GM10266 (cell line): Measurements from ENCODE around the gene ICAM1.

Source experiments
- DNase-seq: peaks from one replicate; pipeline ENCODE4 v3.0.0; 2012; ENCODE audit errors: extremely low spot score
- CTCF ChIP-seq: IDR thresholded peaks from 2 replicates; pipeline ENCODE4 v1.5.1; 2012; ENCODE audit warnings: mild to moderate bottlenecking, low read depth; ENCODE audit not compliant: control insufficient read depth, insufficient read depth; ENCODE audit errors: missing control alignments

The ICAM1 gene

DNA sequence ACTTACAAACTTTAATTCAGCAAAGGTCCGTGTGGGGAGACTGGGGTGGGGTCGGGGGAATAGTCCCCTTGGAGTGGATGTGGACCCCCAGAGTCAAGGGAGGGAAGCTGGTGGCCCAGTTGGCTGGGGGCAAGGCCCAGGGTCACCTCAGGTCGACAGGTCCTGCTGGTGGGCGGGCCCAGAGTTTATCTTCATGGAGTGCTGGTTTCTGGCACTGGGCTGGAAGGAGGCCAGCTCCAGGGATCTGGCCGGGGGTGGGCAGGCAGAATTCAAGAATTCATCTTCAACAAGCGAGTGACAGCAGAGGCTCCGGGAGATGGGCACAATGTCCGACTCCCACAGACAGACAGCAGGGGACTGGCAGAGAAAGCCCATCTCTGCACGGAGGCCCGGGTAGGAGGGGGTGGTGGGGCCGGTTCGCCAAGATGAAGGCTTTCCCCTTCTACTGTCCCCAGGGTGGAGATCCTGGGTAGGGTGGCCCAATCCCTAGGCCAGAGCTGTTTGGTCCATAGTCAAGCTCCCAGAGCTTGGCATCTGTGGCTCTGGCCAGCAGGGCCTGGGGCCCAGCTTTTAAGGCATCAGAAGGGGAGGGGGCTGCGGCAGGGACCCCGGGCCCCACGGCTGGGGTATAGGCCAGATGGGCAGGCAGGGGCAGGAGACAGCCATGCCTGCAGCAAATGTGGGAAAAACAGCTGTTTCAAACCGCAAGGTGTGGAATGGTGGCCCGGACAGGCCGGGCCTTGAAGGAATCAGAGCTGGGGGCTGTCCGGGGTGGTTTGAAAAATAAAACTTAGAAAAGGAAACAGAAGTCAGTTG lies 45.5 kb downstream of the ICAM1 start:
- no peak for DNase-seq
- TF ChIP-seq CTCF: no peak

- DNase-seq: no peak
- TF ChIP-seq CTCF: no peak
Measured at GRCh38 chr19:10317045-10317856, 46.3 kb downstream of the ICAM1 start.

GRCh38 chr19:10317857-10318462 lies 47.0 kb downstream of the ICAM1 start:
- no peak for DNase-seq
- no peak for TF ChIP-seq CTCF

DNA sequence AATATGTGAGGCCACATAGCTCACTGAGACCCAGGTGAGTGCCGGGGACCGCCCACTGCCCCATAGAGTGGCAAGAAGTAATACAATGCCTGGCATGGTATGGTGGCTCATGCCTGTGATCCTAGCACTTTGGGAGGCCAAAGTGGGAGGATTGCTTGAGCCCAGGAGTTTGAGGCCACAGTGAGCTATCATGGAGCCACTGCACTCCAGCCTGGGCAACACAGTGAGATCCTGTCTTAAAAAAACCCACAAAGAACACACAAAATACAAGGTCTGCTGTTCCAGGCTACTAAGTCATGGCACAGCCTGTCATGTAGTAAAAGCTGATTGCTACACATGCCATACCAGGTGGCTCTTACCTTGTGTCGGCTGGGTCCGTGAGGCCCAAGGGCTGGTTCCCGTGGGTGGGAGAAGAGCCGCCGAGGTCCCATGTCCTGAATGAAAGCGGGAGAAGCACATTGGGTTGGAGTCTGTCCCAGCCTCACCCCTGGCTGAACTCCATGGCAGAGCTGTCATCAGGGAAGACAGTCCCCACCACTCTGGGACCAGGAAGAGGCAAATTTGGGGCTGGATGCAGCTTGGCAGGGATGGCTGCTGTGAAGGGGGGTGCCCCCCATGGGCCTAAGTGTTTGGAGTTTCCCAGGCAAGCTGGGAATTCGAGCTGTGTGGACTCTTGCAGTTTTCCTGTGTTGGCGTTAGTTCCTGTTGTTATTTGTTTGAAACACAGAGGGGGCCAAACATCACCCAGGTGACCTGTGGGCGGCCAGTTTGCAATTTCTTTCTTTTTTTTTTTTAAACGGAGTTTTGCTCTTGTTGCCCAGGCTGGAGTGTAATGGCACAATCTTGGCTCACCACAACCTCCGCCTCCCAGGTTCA lies 48.1 kb downstream of the ICAM1 start:
- no peak for DNase-seq
- no peak for TF ChIP-seq CTCF

- no peak for TF ChIP-seq CTCF
- no peak for DNase-seq
Measured at GRCh38 chr19:10320602-10321416, 49.9 kb downstream of the ICAM1 start.

GRCh38 chr19:10321417-10321797 lies 50.5 kb downstream of the ICAM1 start:
- DNase-seq: no peak
- no peak for TF ChIP-seq CTCF
